Trophoblast cell (in vitro differentiated cells and primary cell): ENCODE results near the gene CCDC40.

Source experiments
- DNase-seq, 2 donors: peaks; one replicate each; pipeline ENCODE4 v3.0.0-alpha.2; 2016
- H2AFZ ChIP-seq: 2 replicates; pipeline ENCODE4 v1.6.1; 2013; ENCODE audit warnings: low read length, moderate library complexity, mild to moderate bottlenecking; ENCODE audit not compliant: insufficient read depth, poor library complexity
- H2AK5ac ChIP-seq: 2 replicates; pipeline ENCODE4 v1.6.1; 2013; ENCODE audit warnings: mild to moderate bottlenecking, low read length
- H2BK120ac ChIP-seq: 2 replicates; pipeline ENCODE4 v1.6.1; 2013; ENCODE audit warnings: low read length, mild to moderate bottlenecking, moderate library complexity; ENCODE audit not compliant: insufficient read depth, poor library complexity
- H2BK12ac ChIP-seq: 2 replicates; pipeline ENCODE4 v1.6.1; 2013; ENCODE audit warnings: mild to moderate bottlenecking, low read length, moderate library complexity
- H2BK5ac ChIP-seq: 2 replicates; pipeline ENCODE4 v1.6.1; 2013; ENCODE audit warnings: low read length, low read depth, moderate library complexity, mild to moderate bottlenecking; ENCODE audit not compliant: poor library complexity
- H3K14ac ChIP-seq: 2 replicates; pipeline ENCODE4 v1.6.1; 2013; ENCODE audit warnings: mild to moderate bottlenecking, low read length
- H3K18ac ChIP-seq: 2 replicates; pipeline ENCODE4 v1.6.1; 2013; ENCODE audit warnings: mild to moderate bottlenecking, low read length
- H3K23ac ChIP-seq: 2 replicates; pipeline ENCODE4 v1.6.1; 2013; ENCODE audit warnings: low read length
- H3K27ac ChIP-seq: 2 replicates; pipeline ENCODE4 v1.5.1; 2013; ENCODE audit warnings: low read depth, mild to moderate bottlenecking, inconsistent platforms, low read length, moderate library complexity
- H3K27me3 ChIP-seq: 2 replicates; pipeline ENCODE4 v1.6.1; 2013; ENCODE audit warnings: inconsistent platforms, mild to moderate bottlenecking, low read length, moderate library complexity; ENCODE audit not compliant: insufficient read depth
- H3K36me3 ChIP-seq, 2 experiments: 1 replicate in 1 of 2; 2 replicates in 1 of 2; pipeline ENCODE4 v1.6.1; 2013; ENCODE audit warnings: low read length in 2 of 2, mild to moderate bottlenecking in 2 of 2, moderate library complexity in 1 of 2; ENCODE audit not compliant: insufficient read depth in 2 of 2, control insufficient read depth in 1 of 2
- H3K4ac ChIP-seq: 2 replicates; pipeline ENCODE4 v1.6.1; 2013; ENCODE audit warnings: low read depth, mild to moderate bottlenecking, low read length, moderate library complexity
- H3K4me1 ChIP-seq, 2 experiments: 1 replicate in 1 of 2; 2 replicates in 1 of 2; pipeline ENCODE4 v1.6.1; 2013; ENCODE audit warnings: low read length in 2 of 2, mild to moderate bottlenecking in 2 of 2, moderate library complexity in 1 of 2; ENCODE audit not compliant: insufficient read depth in 2 of 2, control insufficient read depth in 1 of 2
- H3K4me2 ChIP-seq: 2 replicates; pipeline ENCODE4 v1.6.1; 2013; ENCODE audit warnings: inconsistent platforms, mild to moderate bottlenecking, low read length, moderate library complexity
- H3K4me3 ChIP-seq: 2 replicates; pipeline ENCODE4 v1.5.1; 2013; ENCODE audit warnings: mild to moderate bottlenecking, low read depth, low read length, inconsistent platforms
- H3K79me1 ChIP-seq: one replicate; pipeline ENCODE4 v1.6.1; 2013; ENCODE audit warnings: low read length
- H3K79me2 ChIP-seq: 2 replicates; pipeline ENCODE4 v1.6.1; 2013; ENCODE audit warnings: low read length, mild to moderate bottlenecking; ENCODE audit not compliant: control insufficient read depth, insufficient read depth, poor library complexity
- H3K9ac ChIP-seq: 2 replicates; pipeline ENCODE4 v1.6.1; 2013; ENCODE audit warnings: mild to moderate bottlenecking, low read length
- H3K9me3 ChIP-seq: 2 replicates; pipeline ENCODE4 v1.6.1; 2013; ENCODE audit warnings: low read depth, mild to moderate bottlenecking, control low read depth, inconsistent platforms, low read length; ENCODE audit not compliant: insufficient read depth
- H4K12ac ChIP-seq: 2 replicates; pipeline ENCODE4 v1.6.1; 2013; ENCODE audit warnings: low read depth, mild to moderate bottlenecking, low read length, moderate library complexity
- H4K8ac ChIP-seq: 2 replicates; pipeline ENCODE4 v1.6.1; 2013; ENCODE audit warnings: low read depth, mild to moderate bottlenecking, low read length, moderate library complexity
- H4K91ac ChIP-seq: one replicate; pipeline ENCODE4 v1.6.1; 2013; ENCODE audit warnings: low read depth, mild to moderate bottlenecking, low read length, moderate library complexity
- WGBS: extraction: QIAGEN DNeasy Blood & Tissue Kit; methylation state at CpG from one replicate; pipeline ENCODE4 v1.1.7; 2013; ENCODE audit warnings: missing lambda C conversion rate; ENCODE audit not compliant: insufficient read length, insufficient coverage; ENCODE audit errors: extremely low coverage; 5-methylcytosine and 5-hydroxymethylcytosine counted together

Gene CCDC40

GRCh38 chr17:80067393-80067986 lies 31.0 kb downstream of the CCDC40 start:
- Histone ChIP-seq H3K79me2 (no peaks in the 10 kb centered on the region), H3K4me1 (peaks cover 9 to 11% of the 10 kb centered on the region in 2 experiments), H3K23ac (no peak overlapping the region), H2AFZ (no peak overlapping the region), H4K91ac (no peak overlapping the region), H3K14ac (no peak overlapping the region), H3K79me1 (no peaks in the 10 kb centered on the region), H4K12ac (no peak overlapping the region), H3K4me3 (no peak overlapping the region), H3K27me3 (no peaks in the 10 kb centered on the region), H4K8ac (no peak overlapping the region), H3K27ac (no peak overlapping the region), H3K9ac (no peak overlapping the region), H2BK120ac (no peak overlapping the region), H2BK12ac (no peak overlapping the region), H2BK5ac (no peak overlapping the region), H3K4ac (no peak overlapping the region), H3K4me2 (no peak overlapping the region), H3K36me3 (no peaks in the 10 kb centered on the region), H3K18ac (no peak overlapping the region), H2AK5ac (no peak overlapping the region), H3K9me3 (no peaks in the 10 kb centered on the region)
- WGBS, result no CpG with 5 or more reads among the region's 31 CpGs
- peak in 1 of 2 donors; percentile 43 for DNase-seq

- Histone ChIP-seq H4K91ac (no peak overlapping the region), H3K14ac (no peak overlapping the region), H3K4me2 (no peak overlapping the region), H3K23ac (no peak overlapping the region), H4K8ac (no peak overlapping the region), H3K9me3 (no peaks in the 10 kb centered on the region), H2AK5ac (no peak overlapping the region), H4K12ac (no peak overlapping the region), H3K4me3 (no peak overlapping the region), H2BK5ac (no peak overlapping the region), H2BK120ac (no peak overlapping the region), H3K79me1 (no peaks in the 10 kb centered on the region), H2BK12ac (no peak overlapping the region), H3K79me2 (no peaks in the 10 kb centered on the region), H3K18ac (no peak overlapping the region), H3K27ac (no peak overlapping the region), H3K4ac (no peak overlapping the region), H3K4me1 (peaks cover 9 to 11% of the 10 kb centered on the region in 2 experiments), H2AFZ (no peak overlapping the region), H3K9ac (no peak overlapping the region), H3K36me3 (no peaks in the 10 kb centered on the region), H3K27me3 (no peaks in the 10 kb centered on the region)
- WGBS, result no CpG with 5 or more reads among the region's 23 CpGs
- DNase-seq, result peak in 1 of 2 donors; percentile 33
Measured at GRCh38 chr17:80068301-80069222, 32.1 kb downstream of the CCDC40 start.

- DNase-seq, result no peak
- H3K4me3 ChIP-seq, result no peak overlapping the region
- H3K23ac ChIP-seq, result no peak overlapping the region
- H2BK120ac ChIP-seq, result no peak overlapping the region
- H3K27ac ChIP-seq, result no peak overlapping the region
- no peak overlapping the region for H3K4ac ChIP-seq
- WGBS, result no CpG with 5 or more reads among the region's 15 CpGs
- no peak overlapping the region for H2AFZ ChIP-seq
- H3K9ac ChIP-seq, result no peak overlapping the region
- peaks cover 3 to 4% of the 10 kb centered on the region in 2 experiments for H3K4me1 ChIP-seq
- H3K79me2 ChIP-seq, result no peaks in the 10 kb centered on the region
- H4K12ac ChIP-seq, result no peak overlapping the region
- H3K27me3 ChIP-seq, result no peaks in the 10 kb centered on the region
- no peaks in the 10 kb centered on the region for H3K36me3 ChIP-seq
- no peak overlapping the region for H2BK5ac ChIP-seq
- no peak overlapping the region for H2AK5ac ChIP-seq
- H3K18ac ChIP-seq, result no peak overlapping the region
- no peak overlapping the region for H3K4me2 ChIP-seq
- no peak overlapping the region for H2BK12ac ChIP-seq
- H3K14ac ChIP-seq, result no peak overlapping the region
- no peaks in the 10 kb centered on the region for H3K9me3 ChIP-seq
- no peak overlapping the region for H4K8ac ChIP-seq
- H4K91ac ChIP-seq, result no peak overlapping the region
- H3K79me1 ChIP-seq, result no peaks in the 10 kb centered on the region
Measured at GRCh38 chr17:80070375-80071115, 34.1 kb downstream of the CCDC40 start.

GRCh38 chr17:80071116-80071841 lies 34.8 kb downstream of the CCDC40 start:
- H2BK12ac ChIP-seq, result no peak overlapping the region
- H4K91ac ChIP-seq, result no peak overlapping the region
- no peak overlapping the region for H3K23ac ChIP-seq
- H3K4me1 ChIP-seq, result peaks cover 3 to 4% of the 10 kb centered on the region in 2 experiments
- no peak overlapping the region for H3K4me2 ChIP-seq
- H4K12ac ChIP-seq, result no peak overlapping the region
- no peaks in the 10 kb centered on the region for H3K36me3 ChIP-seq
- no peak overlapping the region for H3K27ac ChIP-seq
- no peak overlapping the region for H3K4ac ChIP-seq
- H2AFZ ChIP-seq, result no peak overlapping the region
- H3K9me3 ChIP-seq, result no peaks in the 10 kb centered on the region
- no peak for DNase-seq
- H2BK120ac ChIP-seq, result no peak overlapping the region
- no peak overlapping the region for H3K18ac ChIP-seq
- no peak overlapping the region for H3K14ac ChIP-seq
- no peak overlapping the region for H3K4me3 ChIP-seq
- H2BK5ac ChIP-seq, result no peak overlapping the region
- no peaks in the 10 kb centered on the region for H3K79me1 ChIP-seq
- no peak overlapping the region for H3K9ac ChIP-seq
- H3K79me2 ChIP-seq, result no peaks in the 10 kb centered on the region
- H4K8ac ChIP-seq, result no peak overlapping the region
- no CpG with 5 or more reads among the region's 20 CpGs for WGBS
- H2AK5ac ChIP-seq, result no peak overlapping the region
- H3K27me3 ChIP-seq, result no peaks in the 10 kb centered on the region
